Hematopoietic multipotent progenitor cell treated with erythropoietin and hydrocortisone succinate and interleukin-3 and kit ligand, for 17 days (in vitro differentiated cells): ENCODE results near the gene RPL35.

Experiments used
- DNase-seq: peaks from one replicate; pipeline ENCODE4 v3.0.0-alpha.2; 2015; ENCODE audit warnings: low spot score

RPL35 gene

GRCh38 chr9:124861342-124862229, at the start of gene RPL35, which contains the start of gene ARPC5L:
TSS of gene RPL35 (minus strand) at chr9:124861957. CDS start at chr9:124861912, 45 bp downstream.
TSS of gene ARPC5L (plus strand) at chr9:124862130. CDS start at chr9:124869291, 7,161 bp downstream.
- peak; percentile 93 for DNase-seq

GRCh38 chr9:124908098-124908497, 46.3 kb upstream of the RPL35 start:
- DNase-seq: no peak

- DNase-seq: no peak
These were observed 45.2 kb upstream of the RPL35 start for GRCh38 chr9:124906966-124907365.

- no peak for DNase-seq
These were observed 38.1 kb upstream of the RPL35 start for GRCh38 chr9:124899845-124900244.

GRCh38 chr9:124897570-124898460, 36.1 kb upstream of the RPL35 start:
- no peak for DNase-seq

- DNase-seq: peak; percentile 19
These were observed 33.0 kb upstream of the RPL35 start for GRCh38 chr9:124894741-124895170.

GRCh38 chr9:124894035-124894740, 32.4 kb upstream of the RPL35 start:
- no peak for DNase-seq

- DNase-seq: no peak
These were observed 28.4 kb upstream of the RPL35 start for GRCh38 chr9:124890179-124890578.

GRCh38 chr9:124889006-124889405, 27.2 kb upstream of the RPL35 start:
- no peak for DNase-seq

GRCh38 chr9:124887832-124888231, 26.1 kb upstream of the RPL35 start:
- DNase-seq: no peak

GRCh38 chr9:124886866-124887492, 25.2 kb upstream of the RPL35 start:
- DNase-seq: no peak

GRCh38 chr9:124886461-124886860, 24.7 kb upstream of the RPL35 start:
- no peak for DNase-seq

- no peak for DNase-seq
These were observed 23.8 kb upstream of the RPL35 start for GRCh38 chr9:124885551-124885950.

- DNase-seq: no peak
These were observed 22.6 kb upstream of the RPL35 start for GRCh38 chr9:124884376-124884775.

- no peak for DNase-seq
These were observed 20.5 kb upstream of the RPL35 start for GRCh38 chr9:124882231-124882630.

GRCh38 chr9:124881138-124881743, 19.5 kb upstream of the RPL35 start:
- no peak for DNase-seq

- DNase-seq: no peak
These were observed 18.7 kb upstream of the RPL35 start for GRCh38 chr9:124880501-124880900.

GRCh38 chr9:124879226-124879625, 17.5 kb upstream of the RPL35 start:
- DNase-seq: no peak

- DNase-seq: no peak
These were observed 16.8 kb upstream of the RPL35 start for GRCh38 chr9:124878518-124878917.

- DNase-seq: no peak
These were observed 16.3 kb upstream of the RPL35 start for GRCh38 chr9:124878021-124878420.
